H1 (cell line): ENCODE measurements around the gene CACNB2. TPM values are rescaled to one million over a fixed set of nuclear protein-coding genes. Genes with fewer than 3 reads are reported as not detected.

Experiments used
- KDM1A ChIP-seq: fragments of 200-600, 300-600 bp; sonication (generic); IDR thresholded peaks from 2 replicates; pipeline ENCODE4 v1.7.1; 2016; ENCODE audit warnings: mild to moderate bottlenecking, low read length, borderline replicate concordance
- SP4 ChIP-seq: IDR thresholded peaks from 2 replicates; pipeline ENCODE4 v1.6.1; 2012; ENCODE audit warnings: low read length, inconsistent platforms
- polyA plus RNA-seq, 7 experiments: library from polyadenylated mRNA; depleted of rRNA in 3 of 7; stranded (reverse) in 5 of 7; unstranded in 2 of 7; fragments of >200 nt in 5 of 7; fragments of 200-250 nt in 2 of 7; gene quantifications; 1 replicate in 5 of 7; 2 replicates in 1 of 7; 4 replicates in 1 of 7; pipeline versions ENCODE4 v1.2.1 to v1.2.3, GENCODE V29; 2011 to 2013; ENCODE audit warnings: missing spikeins in 2 of 7, mixed read lengths in 2 of 7
- total RNA-seq: library from RNA; stranded (reverse); fragmentation: NEBNext Ultra II Directional; extraction: Animal tissue kit (Norgen Biotek cat#: 25700); gene quantifications from 2 replicates; pipeline ENCODE4 v1.2.1, GENCODE V29; 2021

Gene CACNB2
- total and polyA plus RNA-seq, 2 of the 8 experiments (the other 6 are each of a cell fraction or from before 2014, with no cell fraction given): 2.4 to 3.2 TPM

- TF ChIP-seq KDM1A (no peak), SP4 (no peak)
Observed at GRCh38 chr10:18352175-18352574, 212.0 kb downstream of the CACNB2 start (continued).
